SK-N-SH (cell line): ENCODE data around the gene PPA1.

Experiments used
- GATA2 ChIP-seq: sonication (generic); formaldehyde crosslinking; IDR thresholded peaks from 2 replicates; pipeline ENCODE4 v1.5.0; 2020; ENCODE audit warnings: mild to moderate bottlenecking, missing genetic modification reagents
- TF ChIP-seq, protein P1 (sequence below): IDR thresholded peaks from 2 replicates; pipeline ENCODE4 v1.4.0; 2012; ENCODE audit warnings: low read depth

DNA sequence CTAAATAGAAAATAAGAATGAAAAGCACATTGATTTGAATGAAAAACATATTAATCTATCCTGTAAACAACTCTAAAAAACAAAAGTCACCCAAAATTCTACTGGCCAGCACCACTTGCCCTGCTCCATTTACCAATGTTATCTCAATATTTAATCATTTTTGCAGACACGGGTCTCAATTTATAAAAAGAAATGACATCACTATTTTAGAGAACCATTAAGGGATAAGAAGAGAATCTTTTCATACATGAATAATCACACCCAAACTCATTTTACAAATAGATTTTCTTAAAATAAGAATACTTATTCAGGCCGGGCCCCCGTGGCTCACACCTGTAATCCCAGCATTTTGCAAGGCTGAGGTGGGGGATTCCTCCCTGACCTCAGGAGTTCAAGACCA lies 66.8 kb downstream of the PPA1 start:
- TF ChIP-seq GATA2 (CRISPR knock-in tag) = no peak
- TF ChIP-seq, protein P1, sequence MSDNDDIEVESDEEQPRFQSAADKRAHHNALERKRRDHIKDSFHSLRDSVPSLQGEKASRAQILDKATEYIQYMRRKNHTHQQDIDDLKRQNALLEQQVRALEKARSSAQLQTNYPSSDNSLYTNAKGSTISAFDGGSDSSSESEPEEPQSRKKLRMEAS = no peak
